Glomerular visceral epithelial cell (primary cell): ENCODE measurements around the gene APBA2.
"Not testable (repeated sequence)": the region's sequence is repeated elsewhere in the genome, so short reads cannot be mapped to it uniquely, and the experiment has no call there.

Experiments
- DNase-seq: peaks from one replicate; pipeline ENCODE4 v3.0.0-alpha.2; 2016; ENCODE audit errors: extremely low spot score

APBA2 gene

DNA sequence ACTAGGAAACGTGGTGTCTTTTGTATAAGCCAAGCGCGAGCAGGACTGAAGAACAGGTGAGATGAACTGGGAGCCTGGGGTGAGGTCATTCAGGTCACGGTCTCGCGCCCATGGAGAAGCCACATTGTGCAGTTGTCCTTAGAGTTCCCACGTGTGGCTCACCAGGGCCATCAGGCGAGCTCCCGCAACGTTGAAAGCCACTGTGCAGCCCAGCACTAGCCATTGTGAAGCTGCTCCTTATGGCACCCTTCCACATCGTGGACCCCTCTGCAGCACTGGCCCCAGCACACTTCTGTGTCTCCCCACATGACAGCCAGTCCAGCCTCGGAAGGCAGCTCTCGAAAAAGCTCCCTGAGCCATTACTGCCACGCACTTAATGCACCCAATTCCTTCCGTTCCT lies 7.6 kb upstream of the APBA2 start:
- no peak for DNase-seq

DNA sequence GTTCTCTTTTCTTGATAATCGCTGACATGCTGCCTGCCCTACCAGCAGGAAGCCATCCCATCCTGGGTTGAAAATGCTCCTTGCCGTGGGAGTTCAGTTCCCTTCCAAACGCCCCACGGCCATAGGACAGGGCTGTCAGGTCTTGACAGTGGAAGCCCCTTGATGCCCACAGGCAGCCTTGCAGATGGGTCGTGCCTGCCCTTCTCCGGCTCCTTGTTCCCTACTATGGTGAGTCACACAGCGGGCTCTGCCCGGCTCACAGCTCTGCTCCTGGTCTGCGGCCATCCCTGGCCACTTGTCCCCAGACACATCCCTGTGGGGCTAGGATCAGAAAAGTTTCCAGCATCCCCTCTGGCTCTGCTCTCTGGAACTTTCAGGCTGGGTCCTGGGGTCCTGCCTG lies 6.2 kb upstream of the APBA2 start:
- DNase-seq = no peak

DNA sequence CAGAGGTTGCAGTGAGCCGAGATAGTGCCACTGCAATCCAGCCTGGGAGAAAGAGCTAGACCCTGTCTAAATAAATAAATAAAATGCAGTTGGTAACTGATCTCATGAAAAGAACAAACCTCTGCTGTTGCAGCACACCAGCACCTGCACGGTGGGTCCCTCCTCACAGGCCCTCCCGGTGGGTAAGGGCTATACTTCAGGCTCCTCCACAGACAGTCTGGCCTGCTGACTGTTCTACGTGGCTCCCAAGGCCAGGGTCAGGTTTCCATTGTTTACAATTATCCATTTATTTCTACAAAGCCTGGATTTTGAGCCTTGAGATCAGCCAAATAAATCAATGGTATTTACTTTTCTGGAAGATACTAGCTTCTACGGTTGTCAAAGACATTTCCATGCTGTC lies 5.1 kb upstream of the APBA2 start:
- DNase-seq = no peak

DNA sequence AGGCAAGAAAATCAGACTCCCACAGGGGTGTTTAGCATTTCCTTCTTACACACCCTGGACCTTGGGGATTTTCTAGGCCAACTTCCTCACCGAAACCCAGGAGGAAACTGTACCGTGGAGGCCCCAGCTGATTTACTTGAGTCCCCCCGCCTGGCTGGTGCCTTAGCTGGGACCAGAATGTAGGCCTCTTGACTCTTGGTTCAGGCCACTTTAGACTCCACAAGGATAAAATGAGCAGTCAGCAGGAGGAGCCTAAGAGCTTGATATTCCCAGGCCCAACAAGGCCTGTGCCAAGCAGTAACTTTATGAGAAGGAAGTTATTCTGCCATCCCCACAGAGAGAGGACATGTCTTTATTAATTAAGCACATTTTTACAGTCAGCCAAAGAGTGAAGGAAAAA lies 4.6 kb upstream of the APBA2 start:
- no peak for DNase-seq

DNA sequence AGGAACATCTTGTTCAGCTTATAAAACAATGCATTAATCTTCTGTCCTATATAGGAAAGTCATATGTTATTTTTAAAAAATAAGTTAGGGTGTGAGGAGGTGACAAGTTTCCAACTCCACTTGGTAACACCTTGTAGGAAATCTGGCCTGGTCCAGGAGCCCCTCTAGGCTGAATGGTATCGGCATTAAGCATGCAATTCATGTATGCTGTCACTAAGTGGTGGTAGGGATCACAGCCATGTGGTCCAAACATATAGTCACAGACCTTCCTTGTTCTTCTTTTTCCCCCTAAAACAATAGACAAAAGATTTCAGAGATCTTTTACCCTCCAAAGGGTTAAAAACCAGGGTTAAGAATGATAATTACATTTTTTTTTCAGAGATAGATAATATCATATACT lies 4.2 kb upstream of the APBA2 start:
- no peak for DNase-seq

DNA sequence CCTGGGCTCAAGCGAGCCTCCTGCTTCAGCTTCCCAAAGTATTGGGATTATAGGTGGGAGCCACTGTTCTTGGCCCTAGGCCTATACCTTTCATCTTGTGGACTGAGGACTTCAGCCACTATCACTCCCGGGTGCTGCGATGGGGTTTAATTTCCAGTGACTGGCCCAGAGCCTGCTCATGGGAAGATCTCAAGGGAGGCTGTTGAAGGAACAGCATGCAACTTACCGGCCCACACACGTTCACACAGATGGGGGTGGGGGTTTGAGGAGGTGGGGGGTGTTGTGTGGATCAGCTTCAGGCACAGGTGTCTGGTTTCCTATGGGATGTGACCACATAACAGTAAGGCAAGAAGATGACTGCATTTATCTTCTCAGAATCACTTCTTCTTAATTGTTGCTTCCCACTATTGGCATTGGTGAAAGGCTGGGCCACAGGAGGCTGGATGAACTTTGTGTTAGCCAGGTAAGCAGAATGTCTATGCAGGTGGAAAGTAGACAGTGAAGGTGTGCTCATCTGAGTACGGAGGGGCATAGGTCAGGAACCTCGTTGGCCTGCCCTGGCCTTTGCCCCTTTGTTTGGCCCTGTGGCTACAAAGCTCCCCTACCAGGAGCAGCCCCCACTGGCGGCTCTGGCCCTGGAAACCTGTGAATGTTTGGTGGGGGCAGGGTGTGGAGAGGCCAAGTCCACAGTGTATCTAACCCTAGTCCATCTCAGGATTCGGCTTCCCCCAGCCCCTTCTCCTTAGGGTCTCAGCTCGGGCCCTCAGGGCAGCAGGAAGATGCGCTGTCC lies 1.4 kb upstream of the APBA2 start:
- no peak for DNase-seq

DNA sequence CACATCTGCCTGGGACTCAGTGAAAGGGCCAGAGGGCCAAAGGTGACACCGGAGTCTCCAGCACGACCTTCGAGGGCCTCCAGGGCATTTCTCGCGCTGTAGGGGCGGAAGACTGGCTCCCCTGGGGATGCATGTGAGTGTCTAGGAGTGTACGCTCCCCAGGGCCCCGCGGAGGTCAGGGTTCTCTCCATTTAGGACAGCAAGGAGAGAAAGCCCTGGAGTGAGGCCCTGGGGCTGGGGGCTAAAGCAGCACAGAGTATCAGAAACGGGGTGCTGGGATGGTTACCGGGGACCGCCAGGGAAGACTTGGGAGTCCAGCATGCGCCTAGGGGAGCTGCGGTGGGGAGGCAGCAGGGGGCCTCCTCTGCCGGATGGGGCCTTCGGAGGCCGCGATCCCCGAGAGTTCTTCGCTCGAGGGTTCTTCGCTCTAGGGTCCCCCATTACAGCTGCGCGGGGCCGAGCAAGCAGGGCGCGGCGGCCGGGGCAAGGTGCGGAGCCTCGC lies 595 bp upstream of the APBA2 start:
- DNase-seq = no peak

DNA sequence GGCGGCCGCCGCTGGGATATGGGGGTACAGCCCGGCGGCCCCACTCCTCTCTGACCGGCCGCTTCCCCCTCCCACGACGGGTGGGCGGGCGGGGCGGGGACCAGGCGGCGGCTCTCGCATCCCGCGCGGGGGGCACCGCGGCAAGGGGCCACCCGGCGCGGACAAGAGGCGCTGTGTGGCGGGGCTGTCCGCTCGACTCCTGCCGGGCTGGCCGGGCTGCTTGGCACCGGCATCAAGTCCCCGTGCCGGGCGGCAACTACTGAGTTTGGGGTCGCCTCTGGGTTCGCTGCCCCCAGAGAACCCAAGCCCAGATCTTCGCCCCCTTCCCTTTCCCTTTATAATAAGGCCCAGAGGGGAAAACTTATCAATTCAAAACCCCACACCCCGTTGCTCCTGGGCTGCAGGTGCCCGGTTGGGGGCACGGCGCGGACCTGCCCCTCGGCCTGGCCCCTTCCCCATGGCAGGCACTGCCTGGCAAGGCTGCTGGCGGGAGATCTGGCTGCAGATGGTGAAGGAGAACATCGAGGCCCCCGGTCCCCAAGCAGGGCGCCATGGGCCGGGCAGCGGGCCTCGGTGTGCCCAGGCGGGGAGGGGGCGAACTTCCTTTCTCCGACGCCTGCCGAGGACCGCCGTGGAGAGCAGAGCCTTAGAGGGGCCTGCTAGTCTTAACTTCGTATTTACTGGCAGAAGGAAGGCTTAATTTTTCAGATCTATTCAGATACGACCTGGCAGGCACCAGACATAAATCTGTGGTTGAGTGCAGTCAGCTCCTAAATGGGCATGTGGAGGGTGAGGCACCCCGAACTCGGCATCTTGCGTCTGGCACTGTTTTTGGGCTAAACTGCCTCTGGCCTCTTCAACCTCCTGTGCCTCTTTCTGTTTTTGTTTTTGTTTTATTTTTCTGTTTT lies 911 bp downstream of the APBA2 start:
- no peak for DNase-seq

DNA sequence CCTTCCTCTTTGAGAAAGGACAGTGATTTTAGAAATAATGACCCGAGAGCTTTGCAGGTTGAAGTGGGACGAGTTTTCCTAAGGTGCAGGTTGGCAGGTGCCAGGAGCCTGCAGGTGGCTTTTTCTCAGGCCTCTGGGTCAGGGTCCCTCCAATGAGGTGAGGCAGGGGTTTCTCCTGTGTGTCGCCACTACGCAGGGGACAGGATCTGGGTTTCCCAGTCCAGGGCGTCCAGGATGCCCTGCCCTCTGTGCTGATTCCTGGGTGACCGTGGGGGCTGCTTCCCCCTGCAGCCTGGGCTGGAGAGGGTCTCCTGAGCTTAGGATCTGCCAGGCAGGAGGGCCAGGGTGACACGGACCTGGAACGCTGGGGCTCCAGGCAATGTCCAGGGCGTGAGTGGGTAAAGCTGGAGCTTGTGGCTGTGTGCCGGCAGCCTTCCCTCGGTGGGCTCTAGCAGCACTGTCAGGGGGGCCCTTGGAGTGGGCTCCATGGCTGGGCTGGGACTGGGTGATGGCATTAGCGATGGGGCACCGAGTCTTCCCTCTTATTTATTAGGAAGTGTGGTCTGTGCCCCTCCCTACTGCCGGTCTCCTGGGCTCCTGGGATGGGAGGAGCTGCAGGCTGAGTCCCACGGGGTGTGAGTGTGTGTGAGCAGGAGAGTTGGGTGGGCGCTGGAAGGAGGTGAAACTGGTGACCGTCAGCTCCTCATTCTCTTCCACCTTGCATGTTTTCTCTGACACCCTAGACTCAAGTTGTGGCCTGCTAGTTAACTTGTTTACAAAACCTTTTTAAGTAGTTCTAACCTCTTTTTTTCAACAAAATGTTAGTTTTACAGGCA lies 1.8 kb downstream of the APBA2 start:
- DNase-seq = no peak

DNA sequence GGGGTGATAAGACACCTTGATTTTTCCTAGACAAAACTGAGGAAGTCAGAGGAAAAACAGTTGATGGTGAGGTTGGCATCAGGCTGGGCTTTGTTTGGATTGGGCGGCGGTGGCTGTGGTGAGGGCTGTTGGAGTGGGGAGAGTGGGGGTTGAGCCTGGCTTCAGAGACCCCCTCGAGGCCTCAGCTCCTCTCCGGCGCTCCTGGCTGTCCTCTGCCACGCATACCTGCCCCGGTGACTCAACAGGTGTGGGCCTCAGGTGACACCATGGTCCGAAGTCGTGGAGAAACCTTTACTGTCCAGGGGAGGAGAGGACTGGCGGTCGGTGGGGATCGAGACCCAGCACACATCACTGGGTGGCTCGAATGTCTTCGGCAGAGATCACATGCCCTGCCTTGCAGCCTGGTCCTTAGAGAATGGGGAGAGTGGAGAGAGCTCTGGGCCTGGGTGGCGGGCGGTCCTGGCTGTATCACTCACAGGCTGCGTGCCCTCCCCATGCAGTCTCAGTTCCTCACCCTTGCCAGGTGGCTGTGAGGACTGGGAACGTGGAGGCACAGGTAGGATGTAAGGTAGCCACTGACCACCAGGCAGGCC lies 2.6 kb downstream of the APBA2 start:
- DNase-seq = no peak

DNA sequence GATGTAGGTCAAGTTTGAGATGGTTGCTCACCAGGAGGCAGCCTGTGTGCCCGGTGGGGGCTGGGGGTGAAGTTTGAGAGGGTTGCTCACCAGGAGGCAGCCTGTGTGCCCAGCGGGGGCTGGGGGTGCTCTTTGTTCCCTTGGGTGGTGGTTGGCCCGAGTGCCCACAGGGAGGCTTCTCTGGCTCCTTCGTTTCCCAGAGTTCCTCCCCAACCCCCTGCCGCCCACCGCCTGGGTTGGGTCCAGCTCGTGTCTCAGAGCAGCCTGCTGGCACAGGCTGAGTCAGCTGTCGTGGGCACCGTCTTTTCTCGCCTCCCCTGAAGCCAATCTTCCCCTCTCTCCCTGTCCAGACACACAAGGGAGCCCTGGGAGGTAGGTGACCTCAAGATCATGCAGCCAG lies 3.1 kb downstream of the APBA2 start:
- peak; percentile 24 for DNase-seq

DNA sequence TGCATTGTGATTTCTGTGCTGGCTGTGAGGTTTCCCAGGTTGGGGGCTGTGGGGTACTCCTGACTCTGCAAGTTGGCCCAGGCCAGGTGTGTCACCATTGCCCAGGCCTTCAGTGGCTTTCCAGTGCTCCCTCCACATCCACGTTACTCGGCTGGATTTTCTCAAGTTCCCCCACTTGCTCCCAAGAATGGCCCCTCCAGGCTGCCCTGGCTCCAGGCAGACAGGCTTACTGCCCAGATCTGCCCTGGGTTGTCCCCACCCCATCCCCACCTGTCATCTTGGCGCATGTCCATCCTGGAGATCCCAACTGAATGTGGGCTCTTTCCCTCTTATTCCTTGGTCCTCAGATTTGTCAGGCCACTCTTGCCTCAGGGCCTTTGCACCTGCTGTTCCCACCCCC lies 3.6 kb downstream of the APBA2 start:
- no peak for DNase-seq

DNA sequence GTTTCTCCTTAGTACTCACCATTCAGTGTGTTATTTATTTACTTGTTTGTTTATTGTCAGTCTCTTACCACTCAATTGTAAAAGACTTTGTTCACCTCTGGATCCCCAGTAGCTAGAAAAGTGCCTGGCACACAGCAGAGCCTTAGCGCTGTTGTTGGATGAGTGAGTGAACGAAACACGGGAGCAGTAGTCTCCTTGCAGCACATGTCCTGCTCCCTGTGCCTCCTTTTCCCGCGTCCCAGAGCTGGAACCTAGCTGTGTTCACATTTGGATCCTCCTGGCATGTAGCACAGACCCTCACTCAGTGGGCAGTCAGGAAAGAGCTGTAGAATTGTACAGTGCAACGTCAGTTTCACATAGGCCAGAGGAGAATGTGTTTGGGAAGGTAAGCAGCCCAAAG lies 4.1 kb downstream of the APBA2 start:
- DNase-seq = not testable (repeated sequence)

DNA sequence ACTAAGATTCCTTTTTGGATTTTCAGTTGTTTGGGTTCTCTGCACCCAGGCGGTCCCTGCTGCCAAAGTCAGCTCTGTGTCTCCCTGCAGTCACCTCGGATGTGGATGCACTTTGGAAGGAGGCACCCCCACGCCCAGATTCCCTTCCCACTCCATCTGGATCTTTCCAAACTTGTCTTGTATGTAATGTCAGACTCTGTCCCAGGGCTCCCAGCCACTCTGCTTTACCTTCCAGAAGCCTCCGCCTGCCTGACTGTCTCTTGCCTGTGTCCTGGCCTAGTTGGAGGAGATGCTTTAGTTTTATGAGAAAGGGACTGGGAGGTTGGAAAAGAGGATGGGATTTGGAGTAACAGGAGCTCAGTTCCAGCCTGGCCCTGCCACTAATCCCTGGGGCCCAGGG lies 4.5 kb downstream of the APBA2 start:
- DNase-seq = not testable (repeated sequence)

DNA sequence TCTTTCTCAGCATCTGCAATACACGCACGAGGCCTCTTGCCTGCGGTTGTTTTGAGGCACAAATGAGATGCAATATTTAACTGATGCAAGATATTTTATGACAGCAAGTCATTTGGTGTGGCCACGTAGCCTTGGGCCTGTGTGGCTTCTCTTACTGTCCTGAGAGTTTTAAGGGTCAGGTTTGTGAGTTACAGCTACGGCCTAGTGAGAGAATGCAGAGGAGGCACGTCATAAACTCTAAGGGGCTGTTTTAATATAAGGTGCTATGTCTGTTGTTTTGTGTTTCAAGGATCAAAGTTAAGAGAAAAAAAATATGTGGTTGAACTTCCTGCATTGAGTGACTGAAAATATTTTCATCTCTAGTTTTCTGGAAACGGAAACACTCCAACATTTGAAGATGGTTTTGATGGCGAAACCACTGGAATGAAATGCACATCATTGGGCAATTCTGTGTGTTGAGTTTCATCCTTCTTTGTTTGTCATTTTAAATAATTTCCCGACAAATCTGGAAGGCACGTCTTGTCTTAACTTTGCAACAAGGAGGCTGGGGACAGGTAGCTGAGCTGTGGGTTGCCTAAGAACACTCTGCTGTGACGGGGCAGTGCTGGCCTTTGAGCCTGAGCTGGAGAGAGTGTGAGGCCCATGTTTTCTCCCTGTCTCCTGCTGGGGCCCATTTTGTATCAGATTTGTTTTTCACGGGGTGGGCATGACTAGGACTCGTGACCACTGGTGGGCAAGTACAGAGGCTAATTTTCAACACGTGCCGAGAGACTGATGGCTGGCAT lies 5.1 kb downstream of the APBA2 start:
- DNase-seq = no peak

DNA sequence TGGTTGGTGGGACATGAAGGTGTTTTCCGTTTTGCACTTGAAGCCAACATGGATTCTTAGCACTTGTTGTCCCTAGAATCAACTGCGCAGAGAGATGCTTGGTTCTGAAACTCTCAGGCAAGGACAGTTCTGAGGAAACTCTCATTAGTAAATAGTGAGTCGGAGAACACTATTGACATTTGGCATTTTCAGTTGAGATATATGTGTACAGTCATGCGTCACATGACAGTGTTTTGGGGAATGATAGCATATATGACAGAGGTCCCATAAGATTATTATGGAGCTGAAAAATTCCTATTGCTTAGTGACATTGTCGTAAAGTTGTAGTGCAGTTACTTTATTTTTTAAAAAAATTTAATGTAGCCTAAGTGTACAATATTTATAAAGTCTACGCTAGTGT lies 5.8 kb downstream of the APBA2 start:
- DNase-seq = no peak

DNA sequence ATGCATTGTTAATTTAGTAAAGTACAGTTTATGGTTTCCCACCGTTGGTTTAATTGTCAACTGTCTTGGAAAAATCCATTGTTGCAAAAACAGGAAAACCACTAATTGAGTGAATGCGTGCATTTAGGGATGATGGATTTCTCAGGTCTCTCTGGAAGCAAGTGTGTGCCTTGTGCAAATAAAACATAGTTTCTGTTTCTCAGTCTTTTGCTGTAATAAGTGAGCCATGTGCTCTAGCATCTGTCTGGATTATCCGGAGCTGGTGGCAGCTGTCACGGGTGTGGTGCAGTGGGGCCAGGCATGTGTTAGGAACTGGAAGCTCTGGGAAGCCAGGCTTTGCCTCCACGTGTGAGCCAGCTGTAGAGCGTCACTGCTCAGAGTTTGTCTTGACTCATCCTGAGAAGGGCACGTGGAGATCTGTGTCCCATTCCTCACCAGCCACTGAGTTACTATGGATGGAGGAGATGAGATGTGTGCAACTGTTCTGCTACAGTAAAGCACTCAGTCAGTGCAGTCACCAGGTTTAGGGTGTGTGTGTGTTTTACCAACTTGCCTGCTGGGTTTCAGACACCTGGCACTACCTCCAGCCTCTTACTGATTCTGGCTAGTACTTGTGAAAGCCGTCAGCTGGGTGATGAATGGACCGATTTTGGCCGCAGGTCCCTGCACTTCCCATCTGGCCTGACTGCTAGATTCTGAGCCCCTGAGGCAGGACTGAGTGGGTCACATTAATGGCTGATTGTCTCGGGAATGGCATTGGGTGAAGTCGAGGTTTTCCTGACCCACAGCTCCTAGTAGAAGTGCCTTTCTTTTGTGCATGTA lies 7.2 kb downstream of the APBA2 start:
- no peak for DNase-seq

DNA sequence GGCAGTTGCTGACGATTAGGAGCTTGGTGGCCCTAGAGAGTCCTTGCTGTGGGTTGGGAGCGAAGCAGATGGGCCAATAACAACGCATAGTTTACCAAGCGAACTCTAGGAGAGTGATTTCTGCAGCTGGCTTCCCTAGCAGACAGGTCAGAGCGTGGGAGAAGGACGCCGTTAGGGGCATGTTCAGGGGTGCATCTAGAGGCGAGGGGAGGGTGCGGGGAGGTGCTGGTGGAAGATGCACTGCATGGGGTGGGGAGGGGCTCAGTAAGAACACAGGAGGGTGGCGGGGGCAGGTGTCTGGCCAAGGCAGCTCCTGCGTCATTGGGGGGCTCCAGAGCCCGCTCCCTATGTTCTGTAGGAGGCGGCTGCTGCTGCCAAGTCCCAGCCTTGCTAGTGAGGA lies 8.9 kb downstream of the APBA2 start:
- no peak for DNase-seq

DNA sequence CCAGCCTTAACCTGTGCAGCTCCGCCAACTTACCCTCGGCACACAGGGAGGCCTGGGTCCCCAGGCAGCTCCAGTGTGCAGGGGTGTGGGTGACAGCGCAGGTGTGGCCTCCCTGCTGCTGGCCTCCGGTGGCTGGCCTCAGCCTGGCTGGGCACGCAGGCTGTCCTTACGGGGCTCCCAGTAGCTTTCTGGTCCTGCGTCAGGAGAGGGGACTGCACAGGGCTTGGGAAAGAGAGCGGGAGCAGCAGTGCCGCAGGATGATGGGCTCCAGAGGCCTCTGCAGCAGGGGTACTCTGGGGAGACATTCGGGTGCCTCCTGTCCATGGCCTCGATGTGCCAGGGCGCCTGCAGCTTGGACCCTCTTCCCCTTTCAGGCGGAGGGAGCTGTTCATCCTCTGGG lies 9.4 kb downstream of the APBA2 start:
- DNase-seq = no peak

DNA sequence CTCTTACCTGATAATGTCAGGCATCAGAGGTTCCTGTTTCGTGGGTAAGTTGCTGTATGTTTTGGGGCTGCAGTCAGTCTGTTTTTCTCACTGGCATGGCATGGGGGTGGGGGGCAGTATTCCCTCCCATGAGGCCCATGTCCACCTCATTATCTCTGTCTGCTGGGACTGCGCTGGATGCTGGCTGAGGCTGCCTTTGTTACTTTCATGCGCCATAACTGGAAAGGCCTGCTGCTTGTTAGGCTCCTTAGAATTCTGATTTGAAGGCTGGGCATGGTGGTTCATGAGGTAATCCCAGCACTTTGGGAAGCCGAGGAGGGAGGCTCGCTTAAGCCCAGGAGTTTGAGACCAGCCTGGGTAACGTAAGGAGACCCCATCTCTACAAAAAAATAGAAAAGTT lies 9.8 kb downstream of the APBA2 start:
- DNase-seq = no peak
